PFSK-1 (cell line): ENCODE data around the gene NME4.
A peak's percentile ranks its signal among the peaks of the same experiment; 100 is the strongest.

ENCODE experiments used
- FOXP2 ChIP-seq: optimal IDR thresholded peaks from 2 replicates; pipeline ENCODE3; 2011; ENCODE audit warnings: borderline replicate concordance, control low read depth, inconsistent platforms; ENCODE audit not compliant: insufficient read depth; ENCODE audit errors: extremely low read length, extremely low read depth
- POLR2AphosphoS5 ChIP-seq: IDR thresholded peaks from 2 replicates; pipeline ENCODE4 v1.6.1; 2012; ENCODE audit warnings: low read depth, mild to moderate bottlenecking, control low read depth, low read length, moderate library complexity
- SIN3A ChIP-seq: IDR thresholded peaks from 2 replicates; pipeline ENCODE4 v1.6.1; 2012; ENCODE audit warnings: mild to moderate bottlenecking, low read length, moderate library complexity, borderline replicate concordance; ENCODE audit not compliant: insufficient read depth
- TAF1 ChIP-seq: IDR thresholded peaks from 2 replicates; pipeline ENCODE4 v1.6.1; 2012; ENCODE audit warnings: low read length, control low read depth, borderline replicate concordance; ENCODE audit not compliant: insufficient read depth
- TF ChIP-seq, protein P1 (sequence below), 2 experiments: IDR thresholded peaks; 2 replicates each; pipeline versions ENCODE4 v1.6.1 to v1.8.0; 2011 to 2012; ENCODE audit warnings: low read depth in 2 of 2, low read length in 2 of 2, control low read depth in 1 of 2, inconsistent platforms in 1 of 2, mild to moderate bottlenecking in 1 of 2, moderate library complexity in 1 of 2; ENCODE audit not compliant: insufficient read depth in 1 of 2

The NME4 gene

DNA sequence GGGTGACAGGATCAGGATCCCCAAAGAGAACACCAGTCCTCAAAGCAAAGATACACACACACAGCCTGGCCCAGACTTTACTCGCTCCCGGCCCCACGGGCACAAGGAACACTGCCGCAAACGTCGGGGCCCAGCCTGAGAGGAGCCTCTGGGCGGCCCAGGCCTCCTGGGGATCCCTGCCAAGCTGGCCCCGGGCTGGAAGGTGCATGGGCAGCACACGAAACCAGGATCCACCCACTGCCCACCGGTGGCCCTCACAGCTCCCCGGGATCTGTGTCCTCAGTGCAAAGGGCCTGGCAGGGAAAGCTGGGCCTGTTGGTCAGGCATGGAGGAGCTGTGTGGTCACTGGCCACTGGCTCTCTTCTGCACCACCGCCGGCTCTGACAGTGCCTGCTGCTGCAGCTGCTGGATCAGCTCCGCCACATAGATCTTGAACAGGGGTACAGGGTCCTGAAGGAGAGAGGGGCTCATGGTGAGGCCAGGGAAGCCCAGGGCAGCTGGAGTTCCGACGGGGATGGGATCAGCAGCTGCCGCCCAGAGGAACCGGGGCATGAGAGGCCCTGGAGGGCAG is 29.6 kb upstream of the NME4 start:
- TF ChIP-seq TAF1 = no peak
- no peak for TF ChIP-seq SIN3A
- TF ChIP-seq, protein P1, sequence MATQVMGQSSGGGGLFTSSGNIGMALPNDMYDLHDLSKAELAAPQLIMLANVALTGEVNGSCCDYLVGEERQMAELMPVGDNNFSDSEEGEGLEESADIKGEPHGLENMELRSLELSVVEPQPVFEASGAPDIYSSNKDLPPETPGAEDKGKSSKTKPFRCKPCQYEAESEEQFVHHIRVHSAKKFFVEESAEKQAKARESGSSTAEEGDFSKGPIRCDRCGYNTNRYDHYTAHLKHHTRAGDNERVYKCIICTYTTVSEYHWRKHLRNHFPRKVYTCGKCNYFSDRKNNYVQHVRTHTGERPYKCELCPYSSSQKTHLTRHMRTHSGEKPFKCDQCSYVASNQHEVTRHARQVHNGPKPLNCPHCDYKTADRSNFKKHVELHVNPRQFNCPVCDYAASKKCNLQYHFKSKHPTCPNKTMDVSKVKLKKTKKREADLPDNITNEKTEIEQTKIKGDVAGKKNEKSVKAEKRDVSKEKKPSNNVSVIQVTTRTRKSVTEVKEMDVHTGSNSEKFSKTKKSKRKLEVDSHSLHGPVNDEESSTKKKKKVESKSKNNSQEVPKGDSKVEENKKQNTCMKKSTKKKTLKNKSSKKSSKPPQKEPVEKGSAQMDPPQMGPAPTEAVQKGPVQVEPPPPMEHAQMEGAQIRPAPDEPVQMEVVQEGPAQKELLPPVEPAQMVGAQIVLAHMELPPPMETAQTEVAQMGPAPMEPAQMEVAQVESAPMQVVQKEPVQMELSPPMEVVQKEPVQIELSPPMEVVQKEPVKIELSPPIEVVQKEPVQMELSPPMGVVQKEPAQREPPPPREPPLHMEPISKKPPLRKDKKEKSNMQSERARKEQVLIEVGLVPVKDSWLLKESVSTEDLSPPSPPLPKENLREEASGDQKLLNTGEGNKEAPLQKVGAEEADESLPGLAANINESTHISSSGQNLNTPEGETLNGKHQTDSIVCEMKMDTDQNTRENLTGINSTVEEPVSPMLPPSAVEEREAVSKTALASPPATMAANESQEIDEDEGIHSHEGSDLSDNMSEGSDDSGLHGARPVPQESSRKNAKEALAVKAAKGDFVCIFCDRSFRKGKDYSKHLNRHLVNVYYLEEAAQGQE (IDR thresholded peaks at IDR 0.05; ENCODE audit: insufficient read depth in 1 of 2, low read depth in 2 of 2, low read length in 2 of 2) = no peak
- no peak for TF ChIP-seq FOXP2
- no peak for TF ChIP-seq POLR2AphosphoS5

DNA sequence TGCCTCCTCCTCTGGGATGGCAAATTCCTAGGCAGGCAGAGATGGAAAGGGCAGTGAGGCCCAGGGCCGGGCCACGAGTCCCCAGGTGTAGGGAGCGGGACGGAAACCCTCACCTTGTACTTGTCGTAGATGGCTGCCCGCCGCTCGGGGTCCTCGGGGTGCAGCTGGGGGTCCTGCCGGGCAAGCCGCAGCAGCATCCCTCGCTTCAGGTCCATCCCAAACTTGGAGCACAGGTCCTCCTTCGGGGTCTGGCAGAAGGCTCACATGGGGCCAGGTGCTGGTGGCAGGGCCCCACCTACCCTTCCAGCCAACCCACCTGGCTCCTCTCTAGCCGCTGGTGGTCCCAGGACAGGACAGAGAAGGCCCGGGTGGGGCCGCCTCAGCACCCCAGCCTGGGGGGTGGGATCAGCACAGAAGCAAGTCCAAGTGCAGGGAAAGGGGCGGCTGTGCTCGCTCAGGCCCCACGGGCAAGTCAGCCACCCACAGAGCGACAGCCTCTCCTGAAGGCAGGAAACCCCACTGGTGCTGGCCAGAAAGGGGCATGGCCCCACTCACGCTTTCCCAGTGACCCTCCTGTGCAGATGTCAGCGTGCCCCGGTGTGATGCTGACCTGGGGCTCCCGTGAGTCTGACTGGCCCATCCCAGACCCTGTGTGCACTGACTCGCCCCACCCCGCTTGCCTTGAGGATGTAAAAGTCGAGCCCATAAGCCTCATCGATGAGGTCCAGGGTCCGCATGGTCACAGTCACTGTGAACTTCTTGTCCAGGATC is 28.4 kb upstream of the NME4 start:
- TF ChIP-seq FOXP2 = no peak
- TF ChIP-seq POLR2AphosphoS5 = no peak
- no peak for TF ChIP-seq TAF1
- TF ChIP-seq, protein P1 (IDR thresholded peaks at IDR 0.05; ENCODE audit: insufficient read depth in 1 of 2, low read depth in 2 of 2, low read length in 2 of 2) = no peak
- no peak for TF ChIP-seq SIN3A

DNA sequence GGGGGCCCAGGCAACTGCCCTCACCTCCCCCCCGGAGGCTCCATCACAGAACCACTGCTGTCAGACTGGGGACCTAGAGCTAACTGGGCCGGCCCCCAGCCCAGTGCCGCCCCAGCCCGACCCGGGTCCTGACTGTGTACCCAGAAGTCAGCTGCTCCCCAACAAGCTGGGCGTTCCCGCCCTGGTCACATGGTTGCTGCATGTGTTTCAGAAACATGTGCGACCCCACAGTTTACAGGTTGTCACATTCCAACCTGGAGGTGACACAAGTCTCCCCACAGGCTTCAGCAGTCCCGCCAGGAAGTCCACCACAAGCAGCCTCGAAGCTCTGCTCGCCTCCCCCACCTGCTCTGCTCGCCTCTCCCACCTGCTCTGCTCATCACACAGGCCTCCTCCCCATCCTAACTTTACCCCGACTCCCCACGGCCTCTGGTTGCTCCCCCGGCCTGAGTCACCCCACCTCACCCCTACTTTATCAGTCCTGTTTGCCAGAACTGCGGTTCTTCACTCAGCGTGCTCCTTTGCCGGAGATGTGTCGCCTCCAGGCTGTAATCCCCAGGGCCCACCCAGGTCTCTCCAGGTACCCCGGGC is 27.6 kb upstream of the NME4 start:
- TF ChIP-seq, protein P1 (IDR thresholded peaks at IDR 0.05; ENCODE audit: insufficient read depth in 1 of 2, low read depth in 2 of 2, low read length in 2 of 2) = no peak

DNA sequence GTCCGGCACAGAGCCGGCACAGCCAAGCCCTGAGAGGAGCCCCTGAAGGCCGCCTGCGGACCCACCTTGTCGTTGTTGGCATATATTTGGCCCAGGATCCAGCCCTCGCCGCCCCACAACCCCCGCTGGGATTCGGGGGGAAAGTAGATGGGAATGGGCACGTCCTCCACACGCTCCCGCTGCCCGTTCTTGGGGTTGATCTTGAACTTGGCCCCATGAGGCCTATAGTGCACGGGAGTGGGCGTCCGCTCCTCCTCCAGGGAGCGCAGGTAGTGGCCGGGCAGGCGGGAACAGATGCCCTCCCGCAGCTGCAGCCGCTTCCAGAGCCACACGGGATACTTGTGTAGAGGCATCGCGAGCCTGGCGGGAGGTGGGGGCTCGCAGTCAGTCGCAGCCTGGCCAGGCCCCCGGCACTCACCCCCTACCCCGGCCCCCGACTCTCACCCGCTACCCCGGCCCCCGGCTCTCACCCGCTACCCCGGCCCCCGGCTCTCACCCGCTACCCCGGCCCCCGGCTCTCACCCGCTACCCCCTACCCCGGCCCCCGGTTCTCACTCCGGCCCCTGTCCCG is 27.0 kb upstream of the NME4 start:
- TF ChIP-seq TAF1 = no peak
- TF ChIP-seq FOXP2 = no peak
- TF ChIP-seq, protein P1 (IDR thresholded peaks at IDR 0.05; ENCODE audit: insufficient read depth in 1 of 2, low read depth in 2 of 2, low read length in 2 of 2) = no peak
- no peak for TF ChIP-seq POLR2AphosphoS5
- no peak for TF ChIP-seq SIN3A

DNA sequence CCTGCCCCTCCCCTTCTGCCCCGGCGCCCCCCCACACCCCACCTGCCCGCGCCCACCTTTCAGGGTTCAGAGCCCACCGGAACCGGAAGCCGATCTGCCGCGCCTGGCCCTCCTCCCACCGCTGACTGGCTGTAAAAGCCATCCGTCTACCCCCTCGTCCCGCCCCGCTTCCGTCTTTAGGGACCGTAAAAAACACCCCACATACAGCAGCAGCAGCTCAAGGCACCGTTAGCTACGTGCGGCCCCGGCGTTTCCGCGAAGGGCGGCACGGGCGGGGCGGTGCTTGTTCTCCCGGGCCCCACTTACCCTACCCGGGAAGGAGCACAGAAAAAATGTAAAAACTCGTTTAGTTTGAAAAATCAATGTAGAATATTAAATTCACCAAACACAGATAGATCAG is 26.6 kb upstream of the NME4 start, which contains the start of gene MRPL28:
TSS of gene MRPL28 (minus strand) at position 96 of the 400 bp plus-strand sequence. CDS start 320 bp downstream, outside the sequence.
- 0 out of 2 replicates have a peak, but pooled peaks have one; percentile 38 for TF ChIP-seq SIN3A
- TF ChIP-seq, protein P1 (IDR thresholded peaks at IDR 0.05; ENCODE audit: insufficient read depth in 1 of 2, low read depth in 2 of 2, low read length in 2 of 2) = no peak
- TF ChIP-seq POLR2AphosphoS5 = peak; percentile 40; the same call in 1 of the 2 replicates
- 0 out of 2 replicates have a peak, but pooled peaks have one; percentile 23 for TF ChIP-seq TAF1
- TF ChIP-seq FOXP2 = peak; percentile 30
